NCI-H526 treated with DMSO at 0.1 percent for 48 hours (cell line): ENCODE data around the gene ASB2.

Source experiments
- DNase-seq: peaks from one replicate; lab custom pipeline; 2025; lab: John Stamatoyannopoulos, UW

ASB2 gene, protein sequence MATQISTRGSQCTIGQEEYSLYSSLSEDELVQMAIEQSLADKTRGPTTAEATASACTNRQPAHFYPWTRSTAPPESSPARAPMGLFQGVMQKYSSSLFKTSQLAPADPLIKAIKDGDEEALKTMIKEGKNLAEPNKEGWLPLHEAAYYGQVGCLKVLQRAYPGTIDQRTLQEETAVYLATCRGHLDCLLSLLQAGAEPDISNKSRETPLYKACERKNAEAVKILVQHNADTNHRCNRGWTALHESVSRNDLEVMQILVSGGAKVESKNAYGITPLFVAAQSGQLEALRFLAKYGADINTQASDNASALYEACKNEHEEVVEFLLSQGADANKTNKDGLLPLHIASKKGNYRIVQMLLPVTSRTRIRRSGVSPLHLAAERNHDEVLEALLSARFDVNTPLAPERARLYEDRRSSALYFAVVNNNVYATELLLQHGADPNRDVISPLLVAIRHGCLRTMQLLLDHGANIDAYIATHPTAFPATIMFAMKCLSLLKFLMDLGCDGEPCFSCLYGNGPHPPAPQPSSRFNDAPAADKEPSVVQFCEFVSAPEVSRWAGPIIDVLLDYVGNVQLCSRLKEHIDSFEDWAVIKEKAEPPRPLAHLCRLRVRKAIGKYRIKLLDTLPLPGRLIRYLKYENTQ

DNA sequence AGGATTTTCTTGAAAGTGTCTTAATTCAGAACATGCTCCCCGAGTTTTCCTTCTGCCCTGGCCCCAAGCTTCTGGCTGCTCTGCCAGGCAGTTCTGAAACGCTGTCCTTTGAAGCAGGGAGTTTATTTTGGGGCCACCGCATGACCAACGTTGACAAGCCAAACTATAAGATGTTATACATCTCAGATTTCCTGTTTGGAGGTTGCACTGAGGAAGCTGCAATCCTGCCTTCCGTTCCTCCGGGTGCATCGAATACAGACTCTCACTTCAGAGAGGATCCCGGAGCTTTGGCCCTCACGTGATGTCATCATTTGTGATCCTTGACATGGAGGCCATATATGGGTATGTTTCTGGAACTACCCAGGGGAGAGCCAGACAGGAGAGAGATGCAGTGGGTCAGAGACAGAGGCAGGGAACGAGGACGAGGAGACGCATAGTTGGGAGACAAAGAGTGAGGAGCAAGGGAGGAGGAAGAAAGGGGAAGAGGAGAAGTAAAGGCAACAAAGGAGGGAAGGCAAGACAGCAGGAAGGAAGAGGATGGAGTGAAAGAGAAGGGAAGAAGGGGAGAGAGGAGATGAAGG, at the start of gene ASB2:
TSS of gene ASB2 (minus strand) at position 94 of the 581 bp plus-strand sequence. CDS start 12,031 bp downstream, outside the sequence.
- no peak for DNase-seq

DNA sequence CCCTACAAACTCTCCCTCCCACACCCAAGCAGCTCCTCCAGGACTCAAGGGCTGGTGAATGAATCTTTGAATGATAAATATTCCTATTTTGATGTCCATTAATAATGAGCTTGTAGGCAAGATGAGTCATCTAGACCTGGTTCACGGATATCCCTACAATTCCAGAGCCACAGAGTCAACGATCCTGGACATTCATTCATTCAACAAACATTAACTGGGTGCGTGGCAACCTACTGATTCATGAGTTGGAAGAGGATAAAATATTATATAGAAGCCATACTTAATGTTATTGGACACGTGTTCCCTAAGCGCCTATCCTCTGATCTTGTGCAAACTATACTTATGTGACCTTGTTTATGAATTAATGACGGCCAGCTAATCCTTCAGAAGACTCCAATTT, 49.4 kb upstream of the ASB2 start:
- no peak for DNase-seq

DNA sequence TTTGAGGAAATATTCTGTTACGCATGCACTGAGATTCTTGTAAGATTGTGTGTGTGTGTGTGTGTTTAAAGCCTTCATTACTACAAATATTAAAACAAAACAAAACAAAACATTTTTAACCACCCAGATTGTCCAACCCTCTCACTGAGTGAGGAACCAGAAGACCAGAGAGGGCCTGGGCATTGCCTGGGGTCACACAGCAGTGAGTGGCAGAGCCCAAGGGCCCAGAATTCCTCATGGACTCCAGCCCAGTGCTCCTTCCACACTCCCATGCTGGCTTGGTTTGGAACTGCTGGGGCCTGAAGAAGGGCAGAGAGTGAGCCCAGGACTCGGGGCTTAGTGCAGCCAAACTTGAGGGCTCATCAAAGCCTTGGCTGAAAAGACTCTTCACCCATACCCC, 48.2 kb upstream of the ASB2 start:
- no peak for DNase-seq

DNA sequence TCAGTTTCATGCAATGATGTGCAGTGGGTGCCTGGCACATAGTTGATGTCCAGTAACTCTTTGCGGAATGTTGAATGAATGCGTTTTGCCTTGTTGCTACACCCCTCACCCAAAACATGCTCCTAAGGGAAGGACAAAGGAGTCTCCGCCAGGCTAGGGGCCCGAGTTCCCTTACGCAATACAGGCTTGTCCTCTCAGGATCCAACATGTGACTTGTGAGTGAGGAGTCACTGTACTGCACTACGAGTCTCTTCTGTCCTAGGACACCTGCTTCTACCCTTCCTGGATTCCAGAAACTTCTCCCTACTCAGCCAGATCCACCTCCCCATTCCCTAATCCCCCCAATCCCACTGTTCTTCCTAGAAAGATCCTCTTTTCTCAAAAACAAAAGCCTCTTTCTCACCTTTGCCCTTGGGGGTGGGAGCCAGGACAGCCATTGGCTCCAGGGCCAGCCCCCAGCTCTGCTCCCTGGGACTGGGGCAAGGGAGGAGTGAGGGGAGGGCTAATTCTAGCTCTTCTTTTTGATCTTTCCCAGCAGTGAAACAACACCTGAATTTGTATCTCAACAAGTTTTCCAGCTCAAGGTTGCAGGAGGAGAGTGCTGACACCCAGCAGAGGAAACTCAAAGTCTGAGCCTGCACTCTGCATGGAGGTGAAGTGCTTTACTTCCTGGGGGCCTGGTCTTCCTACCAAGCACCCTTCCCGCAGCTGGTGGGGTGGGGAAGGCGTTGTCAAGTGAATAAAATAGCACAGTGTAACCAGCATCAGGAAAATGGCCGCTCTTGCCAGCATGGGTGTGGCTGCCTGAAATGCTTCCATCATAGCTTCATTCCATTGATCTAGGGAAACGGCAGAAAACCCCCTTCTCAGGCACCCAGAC, 46.4 kb upstream of the ASB2 start:
- DNase-seq, result no peak

GRCh38 chr14:94021416-94022157, 45.2 kb upstream of the ASB2 start:
- no peak for DNase-seq

- no peak for DNase-seq
Measured at GRCh38 chr14:94021001-94021400, 44.6 kb upstream of the ASB2 start.

DNA sequence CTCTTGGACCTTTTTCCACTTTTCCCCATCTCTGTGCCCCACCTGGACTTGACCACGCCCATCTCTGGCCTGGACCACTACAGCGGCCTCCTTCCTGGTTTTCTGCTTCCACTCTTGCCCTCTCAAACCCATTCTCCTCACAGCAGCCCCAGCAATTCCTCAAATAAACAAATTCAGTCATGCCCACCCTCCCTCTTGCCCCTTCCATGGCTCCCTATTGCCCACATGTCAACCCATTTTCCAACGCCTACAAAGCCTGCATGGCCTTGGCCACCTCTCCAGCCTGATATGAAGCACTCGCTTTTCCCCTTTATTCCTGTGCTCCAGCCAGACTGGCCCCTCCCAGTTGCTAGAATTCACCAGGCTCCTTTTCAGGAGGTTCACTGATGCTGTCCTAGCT, 43.9 kb upstream of the ASB2 start:
- DNase-seq, result no peak

GRCh38 chr14:94019329-94019728, 43.0 kb upstream of the ASB2 start:
- DNase-seq, result no peak

- DNase-seq, result no peak
Measured at GRCh38 chr14:94018308-94018707, 41.9 kb upstream of the ASB2 start.

GRCh38 chr14:94016446-94016976, 40.1 kb upstream of the ASB2 start:
- no peak for DNase-seq

GRCh38 chr14:94015223-94015622, 38.9 kb upstream of the ASB2 start:
- DNase-seq, result no peak

GRCh38 chr14:94014382-94014781, 38.0 kb upstream of the ASB2 start:
- no peak for DNase-seq

DNA sequence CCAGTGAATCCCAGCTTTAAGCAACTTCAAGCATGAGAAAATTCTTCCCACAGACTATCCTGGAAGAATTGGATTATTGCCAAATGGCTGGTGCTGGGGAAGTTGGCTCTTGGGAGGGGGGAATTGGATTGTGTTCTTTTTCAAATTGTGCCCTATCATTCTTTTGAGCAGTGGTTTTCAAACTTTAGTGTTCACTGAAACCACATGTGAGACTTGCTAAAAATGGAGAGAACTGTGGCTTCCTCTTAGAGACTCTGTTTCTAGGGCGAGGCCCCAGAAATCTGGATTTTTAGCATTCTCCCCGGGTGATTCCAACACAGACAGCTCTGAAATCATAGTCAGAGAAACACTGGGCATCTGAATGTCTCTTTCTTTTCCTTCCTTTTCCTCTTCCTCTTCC, 35.4 kb upstream of the ASB2 start:
- no peak for DNase-seq

GRCh38 chr14:94010625-94011024, 34.3 kb upstream of the ASB2 start:
- DNase-seq, result no peak

GRCh38 chr14:94009767-94010166, 33.4 kb upstream of the ASB2 start:
- DNase-seq, result no peak

GRCh38 chr14:94008234-94008633, 31.9 kb upstream of the ASB2 start:
- DNase-seq, result no peak

DNA sequence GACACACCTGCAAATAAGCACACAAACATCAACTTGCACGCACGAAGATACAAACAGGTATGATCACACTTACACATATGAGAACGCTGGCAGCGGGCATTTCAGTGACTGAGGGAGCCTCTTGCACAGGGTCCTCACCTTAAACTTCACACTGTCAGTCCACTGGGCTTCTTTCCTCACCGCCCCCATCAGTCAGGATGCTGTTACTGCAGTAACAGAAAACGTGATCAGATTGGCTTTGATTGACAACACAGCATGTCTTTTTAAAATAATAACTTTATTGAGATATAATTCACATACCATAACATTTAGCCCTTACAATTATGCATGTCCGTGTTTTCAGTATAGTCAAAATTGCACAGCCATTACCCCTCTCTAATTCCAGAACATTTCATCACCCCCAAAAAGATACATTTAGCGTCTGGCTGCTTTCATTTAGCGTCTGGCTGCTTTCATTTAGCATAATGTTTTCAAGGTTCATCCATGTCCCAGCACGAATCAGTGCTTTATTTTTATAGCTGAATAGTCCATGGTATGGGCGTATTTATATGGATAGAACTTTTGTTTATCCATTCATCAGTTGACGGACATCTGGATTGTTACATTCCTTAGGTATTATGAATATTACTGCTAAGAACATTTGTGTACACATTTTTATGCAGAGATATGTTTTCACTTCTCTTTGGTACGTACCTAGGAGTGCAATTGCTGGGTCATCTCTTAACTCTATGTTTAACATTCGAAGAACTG, 29.1 kb upstream of the ASB2 start:
- DNase-seq, result no peak

- no peak for DNase-seq
Measured at GRCh38 chr14:94004015-94004414, 27.6 kb upstream of the ASB2 start.

DNA sequence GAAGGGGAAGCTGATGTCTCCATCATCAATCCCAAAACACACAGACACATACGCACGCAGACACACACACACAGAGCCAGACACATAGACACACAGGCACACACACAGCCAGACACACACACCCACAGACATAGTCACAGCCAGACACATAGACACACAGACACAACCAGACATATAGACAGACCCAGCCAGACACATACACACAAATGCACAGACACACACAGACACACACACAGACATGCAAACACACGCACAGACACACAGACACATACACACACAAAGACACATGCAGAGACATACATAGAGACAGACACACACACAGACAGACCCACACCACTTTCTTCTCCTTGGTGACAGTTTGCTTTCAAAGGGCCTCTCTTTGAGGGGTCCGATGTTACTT, 27.0 kb upstream of the ASB2 start:
- no peak for DNase-seq
